ENCODE data around the gene CELF4. TPM values are rescaled to one million over a fixed set of nuclear protein-coding genes. Genes with fewer than 3 reads are reported as not detected.

CELF4 gene
- total and polyA plus RNA-seq, 10 of the 15 experiments (the other 5 are each of a cell fraction or from before 2014, with no cell fraction given) = 0.03 to 0.32 TPM; not detected in 8

DNA sequence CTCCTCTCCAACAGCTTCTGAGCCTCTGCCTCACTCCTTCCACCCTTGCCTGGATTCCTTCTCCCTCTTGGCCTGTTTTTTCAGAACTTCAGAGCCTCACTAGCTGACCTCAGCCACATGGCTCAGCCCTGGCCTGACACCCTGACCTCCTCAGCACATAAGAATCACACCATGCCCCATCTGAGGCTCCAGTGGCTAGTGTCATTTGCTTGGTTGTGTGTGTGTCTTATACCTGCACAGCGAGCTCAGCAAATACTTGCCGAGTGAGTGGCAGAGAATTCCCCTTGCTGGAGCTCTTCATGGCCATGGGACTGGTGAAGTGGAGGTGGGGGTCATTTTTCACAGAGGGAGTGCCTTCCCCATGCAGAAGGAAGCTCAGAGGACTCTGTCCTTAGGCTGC, 70.2 kb downstream of the CELF4 start (continued):
- TF ChIP-seq PRDM15 (CRISPR knock-in tag; IDR thresholded peaks at IDR 0.05) (no peak), RAD51 (IDR thresholded peaks at IDR 0.05) (no peak), ATF3 (IDR thresholded peaks at IDR 0.05; ENCODE audit: borderline replicate concordance, extremely low read depth, low read depth, low read length) (no peak), POLR2A (IDR thresholded peaks at IDR 0.05; ENCODE audit: low read depth, low read length) (no peak), EED (IDR thresholded peaks at IDR 0.05; ENCODE audit: low read depth) (no peak), MEF2A (IDR thresholded peaks at IDR 0.05; ENCODE audit: insufficient read depth, low read depth, low read length) (no peak), POU2F2 (IDR thresholded peaks at IDR 0.05; ENCODE audit: borderline replicate concordance, low read depth, low read length) (no peak), ZNF274 (IDR thresholded peaks at IDR 0.05; ENCODE audit: insufficient read depth, insufficient read length) (no peak)

GRCh38 chr18:37494406-37494805, 71.2 kb downstream of the CELF4 start:
- SMC1A ChIA-PET (ENCODE audit: uncharacterized antibody, unreplicated experiment) = no interaction called here
- Histone ChIP-seq H3K4me3 (no peak overlapping the region), H3K79me2 (ENCODE audit: control insufficient read depth, insufficient read depth, low read length) (no peaks in the 10 kb centered on the region), H3K4me1 (ENCODE audit: control insufficient read depth, insufficient read depth, low read length) (no peaks in the 10 kb centered on the region), H3K27me3 (replicated peaks in 1 of 2; ENCODE audit: control insufficient read depth in 2 of 2, insufficient read depth in 2 of 2, low read length in 1 of 2) (no peaks in the 10 kb centered on the region; a peak in 2 of 4 replicates), H4K20me1 (ENCODE audit: control insufficient read depth, insufficient read depth) (no peaks in the 10 kb centered on the region), H3K36me3 (ENCODE audit: control insufficient read depth in 2 of 2, insufficient read depth in 2 of 2, low read length in 1 of 2) (no peaks in the 10 kb centered on the region), H3K9ac (ENCODE audit: control insufficient read depth, insufficient read depth, low read length) (no peak overlapping the region), H3K27ac (ENCODE audit: control insufficient read depth, insufficient read depth) (no peak overlapping the region), H3K4me2 (ENCODE audit: control insufficient read depth, insufficient read depth) (no peak overlapping the region), H3K9me3 (replicated peaks; ENCODE audit: control insufficient read depth, insufficient read depth, low read length) (no peaks in the 10 kb centered on the region), H2AFZ (ENCODE audit: control insufficient read depth, low read depth, low read length) (no peak overlapping the region)
- WGBS (ENCODE audit: insufficient coverage, insufficient replicate concordance, low lambda C conversion rate, missing lambda C conversion rate) = 57% methylated on average over 5 of the region's 5 CpGs
- no peak for ATAC-seq
- RAD21 ChIA-PET (ENCODE audit: unreplicated experiment) = interaction anchor here (0.5 kb wide), 1 partner anchor 608 kb away, joined by 4 read pairs; no protein-coding TSS in a partner anchor
- CTCF ChIA-PET = no interaction called here
- no TSS peak for BruUV-seq (replicated peaks)
- in situ Hi-C loops (cut with MboI) = no loop called here
- FAIRE-seq = no peak
- no peak for DNase-seq (ENCODE audit: low read depth, low spot score)
- POLR2A ChIA-PET = no interaction called here
- intact Hi-C loops (cut with micrococcal nuclease; ENCODE audit: unreplicated experiment) = no loop called here
- TF ChIP-seq, protein P1, sequence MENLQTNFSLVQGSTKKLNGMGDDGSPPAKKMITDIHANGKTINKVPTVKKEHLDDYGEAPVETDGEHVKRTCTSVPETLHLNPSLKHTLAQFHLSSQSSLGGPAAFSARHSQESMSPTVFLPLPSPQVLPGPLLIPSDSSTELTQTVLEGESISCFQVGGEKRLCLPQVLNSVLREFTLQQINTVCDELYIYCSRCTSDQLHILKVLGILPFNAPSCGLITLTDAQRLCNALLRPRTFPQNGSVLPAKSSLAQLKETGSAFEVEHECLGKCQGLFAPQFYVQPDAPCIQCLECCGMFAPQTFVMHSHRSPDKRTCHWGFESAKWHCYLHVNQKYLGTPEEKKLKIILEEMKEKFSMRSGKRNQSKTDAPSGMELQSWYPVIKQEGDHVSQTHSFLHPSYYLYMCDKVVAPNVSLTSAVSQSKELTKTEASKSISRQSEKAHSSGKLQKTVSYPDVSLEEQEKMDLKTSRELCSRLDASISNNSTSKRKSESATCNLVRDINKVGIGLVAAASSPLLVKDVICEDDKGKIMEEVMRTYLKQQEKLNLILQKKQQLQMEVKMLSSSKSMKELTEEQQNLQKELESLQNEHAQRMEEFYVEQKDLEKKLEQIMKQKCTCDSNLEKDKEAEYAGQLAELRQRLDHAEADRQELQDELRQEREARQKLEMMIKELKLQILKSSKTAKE (IDR thresholded peaks at IDR 0.05; ENCODE audit: low read depth, poor library complexity, severe bottlenecking) = no peak
- TF ChIP-seq MTA2 (IDR thresholded peaks at IDR 0.05; ENCODE audit: low read depth) (no peak), POLR2AphosphoS2 (IDR thresholded peaks at IDR 0.05; ENCODE audit: low read depth, low read length) (no peak)
- TF ChIP-seq, protein P2, sequence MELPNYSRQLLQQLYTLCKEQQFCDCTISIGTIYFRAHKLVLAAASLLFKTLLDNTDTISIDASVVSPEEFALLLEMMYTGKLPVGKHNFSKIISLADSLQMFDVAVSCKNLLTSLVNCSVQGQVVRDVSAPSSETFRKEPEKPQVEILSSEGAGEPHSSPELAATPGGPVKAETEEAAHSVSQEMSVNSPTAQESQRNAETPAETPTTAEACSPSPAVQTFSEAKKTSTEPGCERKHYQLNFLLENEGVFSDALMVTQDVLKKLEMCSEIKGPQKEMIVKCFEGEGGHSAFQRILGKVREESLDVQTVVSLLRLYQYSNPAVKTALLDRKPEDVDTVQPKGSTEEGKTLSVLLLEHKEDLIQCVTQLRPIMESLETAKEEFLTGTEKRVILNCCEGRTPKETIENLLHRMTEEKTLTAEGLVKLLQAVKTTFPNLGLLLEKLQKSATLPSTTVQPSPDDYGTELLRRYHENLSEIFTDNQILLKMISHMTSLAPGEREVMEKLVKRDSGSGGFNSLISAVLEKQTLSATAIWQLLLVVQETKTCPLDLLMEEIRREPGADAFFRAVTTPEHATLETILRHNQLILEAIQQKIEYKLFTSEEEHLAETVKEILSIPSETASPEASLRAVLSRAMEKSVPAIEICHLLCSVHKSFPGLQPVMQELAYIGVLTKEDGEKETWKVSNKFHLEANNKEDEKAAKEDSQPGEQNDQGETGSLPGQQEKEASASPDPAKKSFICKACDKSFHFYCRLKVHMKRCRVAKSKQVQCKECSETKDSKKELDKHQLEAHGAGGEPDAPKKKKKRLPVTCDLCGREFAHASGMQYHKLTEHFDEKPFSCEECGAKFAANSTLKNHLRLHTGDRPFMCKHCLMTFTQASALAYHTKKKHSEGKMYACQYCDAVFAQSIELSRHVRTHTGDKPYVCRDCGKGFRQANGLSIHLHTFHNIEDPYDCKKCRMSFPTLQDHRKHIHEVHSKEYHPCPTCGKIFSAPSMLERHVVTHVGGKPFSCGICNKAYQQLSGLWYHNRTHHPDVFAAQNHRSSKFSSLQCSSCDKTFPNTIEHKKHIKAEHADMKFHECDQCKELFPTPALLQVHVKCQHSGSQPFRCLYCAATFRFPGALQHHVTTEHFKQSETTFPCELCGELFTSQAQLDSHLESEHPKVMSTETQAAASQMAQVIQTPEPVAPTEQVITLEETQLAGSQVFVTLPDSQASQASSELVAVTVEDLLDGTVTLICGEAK (IDR thresholded peaks at IDR 0.05; ENCODE audit: borderline replicate concordance) = no peak

Data from GM12878 (cell line).